ENCODE data around the gene KIF7. TPM values are rescaled to one million over a fixed set of nuclear protein-coding genes. Genes with fewer than 3 reads are reported as not detected.

Gene KIF7, protein sequence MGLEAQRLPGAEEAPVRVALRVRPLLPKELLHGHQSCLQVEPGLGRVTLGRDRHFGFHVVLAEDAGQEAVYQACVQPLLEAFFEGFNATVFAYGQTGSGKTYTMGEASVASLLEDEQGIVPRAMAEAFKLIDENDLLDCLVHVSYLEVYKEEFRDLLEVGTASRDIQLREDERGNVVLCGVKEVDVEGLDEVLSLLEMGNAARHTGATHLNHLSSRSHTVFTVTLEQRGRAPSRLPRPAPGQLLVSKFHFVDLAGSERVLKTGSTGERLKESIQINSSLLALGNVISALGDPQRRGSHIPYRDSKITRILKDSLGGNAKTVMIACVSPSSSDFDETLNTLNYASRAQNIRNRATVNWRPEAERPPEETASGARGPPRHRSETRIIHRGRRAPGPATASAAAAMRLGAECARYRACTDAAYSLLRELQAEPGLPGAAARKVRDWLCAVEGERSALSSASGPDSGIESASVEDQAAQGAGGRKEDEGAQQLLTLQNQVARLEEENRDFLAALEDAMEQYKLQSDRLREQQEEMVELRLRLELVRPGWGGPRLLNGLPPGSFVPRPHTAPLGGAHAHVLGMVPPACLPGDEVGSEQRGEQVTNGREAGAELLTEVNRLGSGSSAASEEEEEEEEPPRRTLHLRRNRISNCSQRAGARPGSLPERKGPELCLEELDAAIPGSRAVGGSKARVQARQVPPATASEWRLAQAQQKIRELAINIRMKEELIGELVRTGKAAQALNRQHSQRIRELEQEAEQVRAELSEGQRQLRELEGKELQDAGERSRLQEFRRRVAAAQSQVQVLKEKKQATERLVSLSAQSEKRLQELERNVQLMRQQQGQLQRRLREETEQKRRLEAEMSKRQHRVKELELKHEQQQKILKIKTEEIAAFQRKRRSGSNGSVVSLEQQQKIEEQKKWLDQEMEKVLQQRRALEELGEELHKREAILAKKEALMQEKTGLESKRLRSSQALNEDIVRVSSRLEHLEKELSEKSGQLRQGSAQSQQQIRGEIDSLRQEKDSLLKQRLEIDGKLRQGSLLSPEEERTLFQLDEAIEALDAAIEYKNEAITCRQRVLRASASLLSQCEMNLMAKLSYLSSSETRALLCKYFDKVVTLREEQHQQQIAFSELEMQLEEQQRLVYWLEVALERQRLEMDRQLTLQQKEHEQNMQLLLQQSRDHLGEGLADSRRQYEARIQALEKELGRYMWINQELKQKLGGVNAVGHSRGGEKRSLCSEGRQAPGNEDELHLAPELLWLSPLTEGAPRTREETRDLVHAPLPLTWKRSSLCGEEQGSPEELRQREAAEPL (N-terminal part only)
- 9.3 TPM for total RNA-seq (ENCODE audit: unreplicated experiment)
- long read RNA-seq, partial matches to known transcripts: 1 of 1 reads
- long read RNA-seq, other reads (novel, unspliced or antisense): 0 of 1 reads

DNA sequence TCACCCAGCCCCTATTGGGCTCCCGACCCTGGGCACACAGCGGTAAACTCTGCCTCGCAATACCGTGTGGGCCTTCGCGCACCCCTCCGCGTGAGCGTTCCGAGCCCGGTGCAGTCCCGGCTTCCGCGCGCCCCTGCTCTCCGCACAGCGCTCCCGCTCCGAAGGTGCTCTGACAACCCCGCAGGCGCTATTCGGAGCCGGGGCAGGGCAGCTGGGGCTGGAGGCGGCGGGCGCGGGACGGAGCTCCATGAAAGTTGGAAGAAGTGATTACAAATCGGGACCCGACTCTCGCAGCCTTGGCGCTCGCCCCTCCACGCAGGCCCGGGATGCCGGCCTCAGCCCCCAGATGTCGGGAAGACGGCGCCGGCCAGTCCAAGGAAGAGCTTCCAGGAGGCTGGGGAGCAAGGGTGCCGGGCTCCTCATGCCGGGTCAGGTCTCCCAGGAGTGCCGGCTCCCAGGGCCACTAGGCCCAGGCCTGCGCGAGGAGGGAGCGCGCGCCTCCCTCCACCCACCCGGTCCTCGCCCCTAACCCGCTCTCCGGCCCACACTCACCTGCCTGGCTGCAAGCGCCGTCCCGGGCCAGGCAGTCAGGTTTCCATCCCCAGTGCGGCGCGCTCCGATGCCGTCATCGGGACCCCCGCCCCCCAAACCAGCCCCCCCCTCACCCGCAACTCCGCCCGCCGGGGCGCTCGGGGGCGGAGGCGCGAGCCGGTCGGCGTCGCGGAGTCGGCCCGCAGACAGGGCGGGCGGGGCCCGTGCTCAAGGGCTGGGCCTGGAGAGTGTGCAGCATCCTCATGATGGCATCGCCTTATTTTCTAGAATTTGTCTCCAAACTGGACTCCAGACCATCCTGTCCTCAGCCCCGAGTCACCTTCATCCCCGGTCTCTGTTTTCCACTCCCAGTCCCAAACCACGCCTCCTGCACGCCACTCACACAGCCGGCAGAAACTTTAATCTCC is at the start of gene KIF7:
KIF7 (minus strand) TSS at position 621 of the 959 bp plus-strand sequence. CDS start 2,537 bp downstream, outside the sequence.
- Mint-ChIP-seq H3K4me3 (ENCODE audit: unreplicated experiment) (peak within 1 kb of the TSS; percentile 93), H3K4me1 (ENCODE audit: low read depth, unreplicated experiment) (peaks cover 5% of the 10 kb centered on the region), H3K27ac (ENCODE audit: unreplicated experiment) (peak within 1 kb of the TSS; percentile 8), H3K9me3 (ENCODE audit: unreplicated experiment) (peaks cover 10% of the 10 kb centered on the region), H3K36me3 (ENCODE audit: unreplicated experiment) (peaks cover 4% of the 10 kb centered on the region), H3K27me3 (ENCODE audit: unreplicated experiment) (peaks cover 9% of the 10 kb centered on the region)
- peak; percentile 63 for DNase-seq
- TF ChIP-seq, protein P1, sequence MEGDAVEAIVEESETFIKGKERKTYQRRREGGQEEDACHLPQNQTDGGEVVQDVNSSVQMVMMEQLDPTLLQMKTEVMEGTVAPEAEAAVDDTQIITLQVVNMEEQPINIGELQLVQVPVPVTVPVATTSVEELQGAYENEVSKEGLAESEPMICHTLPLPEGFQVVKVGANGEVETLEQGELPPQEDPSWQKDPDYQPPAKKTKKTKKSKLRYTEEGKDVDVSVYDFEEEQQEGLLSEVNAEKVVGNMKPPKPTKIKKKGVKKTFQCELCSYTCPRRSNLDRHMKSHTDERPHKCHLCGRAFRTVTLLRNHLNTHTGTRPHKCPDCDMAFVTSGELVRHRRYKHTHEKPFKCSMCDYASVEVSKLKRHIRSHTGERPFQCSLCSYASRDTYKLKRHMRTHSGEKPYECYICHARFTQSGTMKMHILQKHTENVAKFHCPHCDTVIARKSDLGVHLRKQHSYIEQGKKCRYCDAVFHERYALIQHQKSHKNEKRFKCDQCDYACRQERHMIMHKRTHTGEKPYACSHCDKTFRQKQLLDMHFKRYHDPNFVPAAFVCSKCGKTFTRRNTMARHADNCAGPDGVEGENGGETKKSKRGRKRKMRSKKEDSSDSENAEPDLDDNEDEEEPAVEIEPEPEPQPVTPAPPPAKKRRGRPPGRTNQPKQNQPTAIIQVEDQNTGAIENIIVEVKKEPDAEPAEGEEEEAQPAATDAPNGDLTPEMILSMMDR (IDR thresholded peaks at IDR 0.05; ENCODE audit: partially characterized antibody, unreplicated experiment): no peak

DNA sequence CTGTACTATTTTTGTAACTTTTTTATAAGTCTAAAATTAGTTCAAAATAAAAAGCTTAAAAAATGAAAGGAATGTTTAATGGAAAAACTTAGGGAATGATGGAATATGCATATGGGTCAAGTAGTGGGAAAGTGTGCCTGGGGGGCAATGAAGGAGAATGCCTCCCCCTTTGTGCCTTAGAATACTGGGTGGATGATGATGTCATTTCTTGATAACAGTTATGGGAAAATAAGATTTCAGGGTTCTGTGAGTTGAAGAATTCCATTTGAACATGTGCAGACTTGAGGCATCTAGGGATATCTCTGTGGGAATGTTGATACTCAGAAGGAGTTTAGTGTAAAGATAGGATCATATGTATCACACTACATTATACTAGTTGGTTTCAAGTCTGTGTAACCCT is 49.1 kb upstream of the KIF7 start:
- H3K27ac Mint-ChIP-seq (ENCODE audit: unreplicated experiment): no peak overlapping the region
- no peaks in the 10 kb centered on the region for H3K9me3 Mint-ChIP-seq (ENCODE audit: unreplicated experiment)
- TF ChIP-seq, protein P1 (IDR thresholded peaks at IDR 0.05; ENCODE audit: partially characterized antibody, unreplicated experiment): no peak
- H3K36me3 Mint-ChIP-seq (ENCODE audit: unreplicated experiment): no peaks in the 10 kb centered on the region
- no peaks in the 10 kb centered on the region for H3K4me1 Mint-ChIP-seq (ENCODE audit: low read depth, unreplicated experiment)
- H3K4me3 Mint-ChIP-seq (ENCODE audit: unreplicated experiment): no peak overlapping the region
- peaks cover 2% of the 10 kb centered on the region for H3K27me3 Mint-ChIP-seq (ENCODE audit: unreplicated experiment)
- no peak for DNase-seq

DNA sequence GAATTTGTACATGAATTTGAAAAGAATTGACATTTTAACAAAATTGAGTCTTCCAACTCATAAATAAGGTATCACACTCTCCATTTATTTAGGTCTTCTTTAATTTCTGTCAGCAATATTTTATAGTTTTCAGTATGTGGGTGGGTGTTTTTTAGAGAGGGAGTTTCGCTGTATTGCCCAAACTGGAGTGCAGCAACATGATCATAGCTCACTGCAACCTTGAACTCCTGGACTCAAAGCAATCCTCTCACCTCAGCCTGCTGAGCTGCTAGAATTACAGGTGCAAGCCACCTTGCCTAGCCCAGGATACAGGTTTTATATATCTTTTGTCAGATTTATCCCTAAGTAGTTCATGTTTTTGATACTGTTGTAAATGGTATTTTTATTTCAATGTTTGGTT is 39.9 kb upstream of the KIF7 start:
- peaks cover 2% of the 10 kb centered on the region for H3K27me3 Mint-ChIP-seq (ENCODE audit: unreplicated experiment)
- H3K27ac Mint-ChIP-seq (ENCODE audit: unreplicated experiment): no peak overlapping the region
- no peak overlapping the region for H3K4me3 Mint-ChIP-seq (ENCODE audit: unreplicated experiment)
- no peaks in the 10 kb centered on the region for H3K9me3 Mint-ChIP-seq (ENCODE audit: unreplicated experiment)
- H3K4me1 Mint-ChIP-seq (ENCODE audit: low read depth, unreplicated experiment): no peaks in the 10 kb centered on the region
- TF ChIP-seq, protein P1 (IDR thresholded peaks at IDR 0.05; ENCODE audit: partially characterized antibody, unreplicated experiment): no peak
- no peaks in the 10 kb centered on the region for H3K36me3 Mint-ChIP-seq (ENCODE audit: unreplicated experiment)
- DNase-seq: no peak

DNA sequence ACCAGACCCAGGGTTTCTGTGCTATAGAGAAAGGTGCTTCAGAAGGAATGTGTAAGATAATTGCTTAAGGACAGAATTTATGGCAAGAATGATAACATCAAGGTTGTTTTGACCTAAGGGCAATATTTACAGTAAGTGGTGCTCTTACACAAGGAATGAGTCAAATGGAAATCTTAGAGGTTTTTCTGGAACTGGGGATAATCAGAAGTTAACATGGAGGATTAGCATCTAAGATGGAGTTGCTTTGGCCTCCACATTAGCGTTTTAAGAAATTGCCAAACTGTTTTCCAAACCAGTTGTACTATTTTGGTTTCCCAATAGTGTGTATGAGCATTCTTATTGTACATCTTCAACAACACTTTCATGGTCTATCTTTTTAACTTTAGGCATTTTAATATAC is 38.4 kb upstream of the KIF7 start:
- Mint-ChIP-seq H3K9me3 (ENCODE audit: unreplicated experiment) (no peaks in the 10 kb centered on the region), H3K4me1 (ENCODE audit: low read depth, unreplicated experiment) (no peaks in the 10 kb centered on the region), H3K27ac (ENCODE audit: unreplicated experiment) (no peak overlapping the region), H3K4me3 (ENCODE audit: unreplicated experiment) (no peak overlapping the region), H3K36me3 (ENCODE audit: unreplicated experiment) (no peaks in the 10 kb centered on the region), H3K27me3 (ENCODE audit: unreplicated experiment) (peaks cover 2% of the 10 kb centered on the region)
- TF ChIP-seq, protein P1 (IDR thresholded peaks at IDR 0.05; ENCODE audit: partially characterized antibody, unreplicated experiment): no peak
- DNase-seq: no peak

All from glutamatergic neuron (in vitro differentiated cells).